ENCODE measurements around the gene GOT2.
"Not testable (repeated sequence)": the region's sequence is repeated elsewhere in the genome, so short reads cannot be mapped to it uniquely, and the experiment has no call there.

The GOT2 gene

GRCh38 chr16:58678269-58678668 is 55.8 kb downstream of the GOT2 start:
- no peak for DNase-seq (ENCODE audit: low read depth)
- H3K4me3 ChIP-seq (ENCODE audit: low read depth, low read length) = no peak overlapping the region
- in situ Hi-C loops (cut with HindIII; ENCODE audit: low sequenced_read_pairs) = no loop called here
- TF ChIP-seq CTCF (IDR thresholded peaks at IDR 0.05; ENCODE audit: low read depth, low read length, missing control alignments) = no peak

GRCh38 chr16:58670946-58671583 is 63.1 kb downstream of the GOT2 start:
- TF ChIP-seq CTCF (IDR thresholded peaks at IDR 0.05; ENCODE audit: low read depth, low read length, missing control alignments) = no peak
- DNase-seq (ENCODE audit: low read depth) = no peak
- in situ Hi-C loops (cut with HindIII; ENCODE audit: low sequenced_read_pairs) = no loop called here
- H3K4me3 ChIP-seq (ENCODE audit: low read depth, low read length) = no peak overlapping the region

- in situ Hi-C loops (cut with HindIII; ENCODE audit: low sequenced_read_pairs) = no loop called here
- no peak for TF ChIP-seq CTCF (IDR thresholded peaks at IDR 0.05; ENCODE audit: low read depth, low read length, missing control alignments)
- DNase-seq (ENCODE audit: low read depth) = no peak
These were observed 63.9 kb downstream of the GOT2 start for GRCh38 chr16:58670177-58670576.

GRCh38 chr16:58665200-58665599 is 68.9 kb downstream of the GOT2 start:
- DNase-seq (ENCODE audit: low read depth) = no peak
- no peak overlapping the region for H3K4me3 ChIP-seq (ENCODE audit: low read depth, low read length)
- TF ChIP-seq CTCF (IDR thresholded peaks at IDR 0.05; ENCODE audit: low read depth, low read length, missing control alignments) = no peak
- in situ Hi-C loops (cut with HindIII; ENCODE audit: low sequenced_read_pairs) = no loop called here

More at GRCh38 chr16:58670177-58670576, 63.9 kb downstream of the GOT2 start:
- H3K4me3 ChIP-seq (ENCODE audit: low read depth, low read length) = no peak overlapping the region

GRCh38 chr16:58661199-58661830 is 72.8 kb downstream of the GOT2 start:
- no peak overlapping the region for H3K4me3 ChIP-seq (ENCODE audit: low read depth, low read length)
- peak; percentile 76 for DNase-seq (ENCODE audit: low read depth)
- TF ChIP-seq CTCF (IDR thresholded peaks at IDR 0.05; ENCODE audit: low read depth, low read length, missing control alignments) = peak; percentile 78
- in situ Hi-C loops (cut with HindIII; ENCODE audit: low sequenced_read_pairs) = no loop called here

DNA sequence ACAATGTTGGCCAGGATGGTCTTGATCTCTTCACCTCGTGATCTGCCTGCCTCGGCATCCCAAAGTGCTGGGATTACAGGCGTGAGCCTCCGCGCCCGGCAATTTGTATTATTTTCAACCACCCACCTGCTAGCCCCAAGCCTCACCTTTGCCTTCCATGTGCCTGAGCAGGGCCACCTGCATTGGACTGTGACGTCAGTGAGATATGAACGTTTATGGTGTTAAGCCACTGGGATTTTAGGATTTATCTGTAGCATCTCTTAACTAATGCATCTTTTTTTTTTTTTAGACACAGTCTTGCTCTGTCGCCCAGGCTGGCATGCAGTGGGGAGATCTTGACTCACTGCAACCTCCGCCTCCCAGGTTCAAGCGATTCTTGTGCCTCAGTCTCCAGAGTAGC is 74.2 kb downstream of the GOT2 start:
- in situ Hi-C loops (cut with HindIII; ENCODE audit: low sequenced_read_pairs); H3K4me3 ChIP-seq (ENCODE audit: low read depth, low read length); DNase-seq (ENCODE audit: low read depth): not testable (repeated sequence)

DNA sequence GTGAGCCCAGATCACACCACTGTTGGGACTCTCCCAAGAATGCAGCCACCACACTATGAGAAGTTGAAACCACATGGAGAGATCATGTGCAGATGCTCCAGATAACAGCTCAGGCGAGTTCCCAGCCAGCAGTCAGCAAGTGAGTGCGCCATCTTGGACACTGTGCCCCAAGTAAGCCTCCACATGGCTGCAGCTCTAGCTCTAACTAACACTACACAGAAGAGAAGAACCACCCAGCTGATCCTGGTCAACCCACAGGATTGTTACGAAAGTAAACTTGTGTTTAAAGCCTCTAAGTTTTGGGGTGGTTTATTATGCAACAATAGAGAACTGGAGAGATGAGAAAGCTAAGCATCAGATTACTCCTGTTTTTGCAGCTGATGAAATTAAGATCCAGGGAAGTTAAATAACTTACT is 75.3 kb downstream of the GOT2 start:
- H3K4me3 ChIP-seq (ENCODE audit: low read depth, low read length) = no peak overlapping the region
- TF ChIP-seq CTCF (IDR thresholded peaks at IDR 0.05; ENCODE audit: low read depth, low read length, missing control alignments) = no peak
- no peak for DNase-seq (ENCODE audit: low read depth)
- in situ Hi-C loops (cut with HindIII; ENCODE audit: low sequenced_read_pairs) = no loop called here

Measured in astrocyte of the cerebellum (primary cell).